ENCODE measurements around the gene HOGA1. TPM values are rescaled to one million over a fixed set of nuclear protein-coding genes. Genes with fewer than 3 reads are reported as not detected.
A peak's percentile ranks its signal among the peaks of the same experiment; 100 is the strongest.
"Not testable (repeated sequence)": the region's sequence is repeated elsewhere in the genome, so short reads cannot be mapped to it uniquely, and the experiment has no call there.

Gene HOGA1
- total RNA-seq, 1 experiment from 2014 or later = 4.4 TPM

DNA sequence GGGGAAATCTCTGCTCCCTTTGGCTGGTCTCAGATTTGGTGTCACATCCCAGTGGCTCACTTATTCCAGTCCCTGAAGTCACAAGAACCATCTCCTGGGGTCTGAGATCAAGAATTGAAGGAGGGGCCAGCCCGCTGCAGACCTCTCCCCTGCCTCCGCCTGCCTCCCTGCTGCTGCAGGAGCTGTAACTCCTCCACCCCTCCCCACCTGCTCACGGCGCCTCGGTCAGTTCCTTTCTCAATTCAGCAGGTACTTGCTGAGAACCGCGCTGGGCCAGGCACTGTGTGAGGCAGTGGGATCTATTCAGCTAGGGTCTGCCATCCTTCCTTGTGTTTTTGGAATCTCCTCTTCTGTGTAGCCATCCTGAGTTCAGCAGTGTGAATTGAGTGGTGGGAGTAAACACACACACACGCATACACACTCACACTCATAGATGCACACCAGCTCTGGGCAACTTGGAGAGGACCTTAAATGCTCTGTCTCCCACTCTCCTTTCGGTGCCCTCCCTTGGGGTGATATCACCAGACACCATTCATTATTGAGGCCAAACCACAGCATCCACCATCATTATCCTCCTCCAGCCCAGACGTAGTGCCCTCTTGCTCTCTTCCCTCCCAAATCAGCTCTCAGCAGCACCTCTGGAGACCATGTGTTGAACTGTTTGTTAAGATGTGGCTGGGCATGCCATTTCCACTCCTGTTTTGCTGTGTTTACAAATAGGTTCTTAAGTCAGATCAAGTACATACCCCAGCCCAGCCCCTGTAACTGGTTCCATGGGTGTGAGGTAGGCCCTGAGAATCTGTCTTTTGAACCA, 33.6 kb upstream of the HOGA1 start:
- no peak overlapping the region for H3K4me2 ChIP-seq
- intact Hi-C loops (cut with micrococcal nuclease; ENCODE audit: unreplicated experiment) = loop anchor here (10.0 kb wide), 1 partner anchor 64 kb away; no protein-coding TSS in a partner anchor
- no peak overlapping the region for H2AFZ ChIP-seq
- no peaks in the 10 kb centered on the region for H3K27me3 ChIP-seq (ENCODE audit: insufficient read depth, low read depth)
- H3K9me2 ChIP-seq (ENCODE audit: insufficient read depth) = no peaks in the 10 kb centered on the region
- H3K4me3 ChIP-seq = no peak overlapping the region
- no peak for TF ChIP-seq EZH2 (IDR thresholded peaks at IDR 0.05; ENCODE audit: low read depth)
- TF ChIP-seq, protein P1, sequence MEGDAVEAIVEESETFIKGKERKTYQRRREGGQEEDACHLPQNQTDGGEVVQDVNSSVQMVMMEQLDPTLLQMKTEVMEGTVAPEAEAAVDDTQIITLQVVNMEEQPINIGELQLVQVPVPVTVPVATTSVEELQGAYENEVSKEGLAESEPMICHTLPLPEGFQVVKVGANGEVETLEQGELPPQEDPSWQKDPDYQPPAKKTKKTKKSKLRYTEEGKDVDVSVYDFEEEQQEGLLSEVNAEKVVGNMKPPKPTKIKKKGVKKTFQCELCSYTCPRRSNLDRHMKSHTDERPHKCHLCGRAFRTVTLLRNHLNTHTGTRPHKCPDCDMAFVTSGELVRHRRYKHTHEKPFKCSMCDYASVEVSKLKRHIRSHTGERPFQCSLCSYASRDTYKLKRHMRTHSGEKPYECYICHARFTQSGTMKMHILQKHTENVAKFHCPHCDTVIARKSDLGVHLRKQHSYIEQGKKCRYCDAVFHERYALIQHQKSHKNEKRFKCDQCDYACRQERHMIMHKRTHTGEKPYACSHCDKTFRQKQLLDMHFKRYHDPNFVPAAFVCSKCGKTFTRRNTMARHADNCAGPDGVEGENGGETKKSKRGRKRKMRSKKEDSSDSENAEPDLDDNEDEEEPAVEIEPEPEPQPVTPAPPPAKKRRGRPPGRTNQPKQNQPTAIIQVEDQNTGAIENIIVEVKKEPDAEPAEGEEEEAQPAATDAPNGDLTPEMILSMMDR (conservative IDR thresholded peaks at IDR 0.05) = no peak
- no peaks in the 10 kb centered on the region for H3K36me3 ChIP-seq (ENCODE audit: low read depth)
- H3F3A ChIP-seq (ENCODE audit: insufficient read depth, low read depth) = no peaks in the 10 kb centered on the region
- ChIA-PET POLR2A (ENCODE audit: unreplicated experiment) (no interaction called here), CTCF (interaction anchor here (0.9 kb wide), 1 partner anchor 58 kb away, joined by 3 read pairs; no protein-coding TSS in a partner anchor)
- DNase-seq = no peak
- no peaks in the 10 kb centered on the region; the same call in 1 of the 2 replicates for H3K4me1 ChIP-seq (replicated peaks; ENCODE audit: insufficient read depth)
- BruUV-seq (replicated peaks) = no TSS peak
- H3K79me2 ChIP-seq (ENCODE audit: low read depth) = no peaks in the 10 kb centered on the region
- H3K9me3 ChIP-seq (ENCODE audit: insufficient read depth, low read depth) = no peaks in the 10 kb centered on the region
- no peaks in the 10 kb centered on the region for H4K20me1 ChIP-seq (ENCODE audit: insufficient read depth)
- no peak overlapping the region for H3K27ac ChIP-seq

DNA sequence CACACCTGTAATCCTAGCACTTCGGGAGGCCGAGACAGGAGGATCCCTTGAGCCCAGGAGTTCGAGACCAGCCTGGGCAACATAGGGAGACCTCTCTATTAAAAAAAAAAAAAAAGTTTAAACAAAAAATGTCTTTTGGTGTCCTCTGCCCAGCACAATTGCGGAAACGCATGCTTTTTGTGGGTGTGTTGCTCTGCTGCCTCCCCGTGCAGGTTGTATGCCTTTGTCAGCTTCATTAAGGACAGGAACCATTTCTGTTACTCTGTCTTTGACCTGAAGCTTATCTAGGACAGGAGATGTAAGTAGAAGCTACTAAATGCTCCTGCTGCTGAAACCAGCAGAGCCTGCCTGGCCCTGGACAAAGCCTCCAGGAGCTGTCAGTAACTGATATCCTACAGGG, 32.9 kb upstream of the HOGA1 start:
- no peaks in the 10 kb centered on the region for H3K79me2 ChIP-seq (ENCODE audit: low read depth)
- H3K9me3 ChIP-seq (ENCODE audit: insufficient read depth, low read depth) = no peaks in the 10 kb centered on the region
- CTCF ChIA-PET = no interaction called here
- H3K9me2 ChIP-seq (ENCODE audit: insufficient read depth) = no peaks in the 10 kb centered on the region
- DNase-seq = no peak
- POLR2A ChIA-PET (ENCODE audit: unreplicated experiment) = no interaction called here
- BruUV-seq (replicated peaks) = no TSS peak
- H3K4me1 ChIP-seq (replicated peaks; ENCODE audit: insufficient read depth) = no peaks in the 10 kb centered on the region
- no peaks in the 10 kb centered on the region for H3K27me3 ChIP-seq (ENCODE audit: insufficient read depth, low read depth)
- no peak overlapping the region for H2AFZ ChIP-seq
- intact Hi-C loops (cut with micrococcal nuclease; ENCODE audit: unreplicated experiment) = loop anchor here (10.0 kb wide), 1 partner anchor 64 kb away; no protein-coding TSS in a partner anchor
- no peak for TF ChIP-seq EZH2 (IDR thresholded peaks at IDR 0.05; ENCODE audit: low read depth)
- TF ChIP-seq, protein P1 (conservative IDR thresholded peaks at IDR 0.05) = no peak
- no peak overlapping the region for H3K4me2 ChIP-seq
- H3K4me3 ChIP-seq = no peak overlapping the region
- no peaks in the 10 kb centered on the region for H3F3A ChIP-seq (ENCODE audit: insufficient read depth, low read depth)
- H3K36me3 ChIP-seq (ENCODE audit: low read depth) = no peaks in the 10 kb centered on the region
- no peak overlapping the region for H3K27ac ChIP-seq
- no peaks in the 10 kb centered on the region for H4K20me1 ChIP-seq (ENCODE audit: insufficient read depth)

DNA sequence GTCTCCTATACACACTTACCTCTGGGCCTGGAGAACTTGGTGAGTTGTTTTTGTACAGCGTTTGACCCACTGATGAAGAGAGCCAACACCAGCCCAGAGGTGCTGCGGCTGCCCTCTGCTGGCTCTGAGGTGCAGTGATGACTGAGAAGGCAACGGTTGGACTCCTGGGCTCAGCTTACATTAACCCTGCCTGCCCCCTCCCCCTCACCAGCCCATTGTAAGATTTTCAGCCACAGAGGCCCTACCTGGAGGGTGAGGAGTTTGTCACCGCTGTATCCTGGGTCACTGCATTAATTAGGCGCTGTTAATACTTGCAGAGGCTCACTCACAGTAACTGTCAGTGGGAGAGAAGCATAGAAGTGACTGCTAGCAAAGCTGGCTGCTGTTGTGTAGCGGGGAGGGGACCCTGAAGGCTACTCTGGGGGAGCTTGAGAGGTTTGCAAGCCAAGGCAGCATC, 30.6 kb upstream of the HOGA1 start:
- H3K27ac ChIP-seq = no peak overlapping the region
- no peaks in the 10 kb centered on the region for H3F3A ChIP-seq (ENCODE audit: insufficient read depth, low read depth)
- BruUV-seq (replicated peaks) = no TSS peak
- H4K20me1 ChIP-seq (ENCODE audit: insufficient read depth) = no peaks in the 10 kb centered on the region
- no peaks in the 10 kb centered on the region for H3K27me3 ChIP-seq (ENCODE audit: insufficient read depth, low read depth)
- no peak overlapping the region for H3K4me3 ChIP-seq
- no peaks in the 10 kb centered on the region for H3K9me3 ChIP-seq (ENCODE audit: insufficient read depth, low read depth)
- intact Hi-C loops (cut with micrococcal nuclease; ENCODE audit: unreplicated experiment) = loop anchor here (1.0 to 10.0 kb wide), 2 partner anchors 61 to 90 kb away; no protein-coding TSS in a partner anchor
- TF ChIP-seq, protein P1 (conservative IDR thresholded peaks at IDR 0.05) = peak; percentile 61
- no peak for TF ChIP-seq EZH2 (IDR thresholded peaks at IDR 0.05; ENCODE audit: low read depth)
- H3K79me2 ChIP-seq (ENCODE audit: low read depth) = no peaks in the 10 kb centered on the region
- no peaks in the 10 kb centered on the region for H3K36me3 ChIP-seq (ENCODE audit: low read depth)
- CTCF ChIA-PET = interaction anchor here (0.7 to 1.3 kb wide), 3 partner anchors 11 to 43 kb away, joined by 3 read pairs; no protein-coding TSS in a partner anchor
- no peaks in the 10 kb centered on the region for H3K9me2 ChIP-seq (ENCODE audit: insufficient read depth)
- H2AFZ ChIP-seq = no peak overlapping the region
- H3K4me1 ChIP-seq (replicated peaks; ENCODE audit: insufficient read depth) = no peaks in the 10 kb centered on the region
- DNase-seq = peak in 1 of 2 experiments; percentile 42
- POLR2A ChIA-PET (ENCODE audit: unreplicated experiment) = interaction anchor here (0.6 kb wide), 1 partner anchor 21 kb away, joined by 5 read pairs; no protein-coding TSS in a partner anchor
- no peak overlapping the region for H3K4me2 ChIP-seq

DNA sequence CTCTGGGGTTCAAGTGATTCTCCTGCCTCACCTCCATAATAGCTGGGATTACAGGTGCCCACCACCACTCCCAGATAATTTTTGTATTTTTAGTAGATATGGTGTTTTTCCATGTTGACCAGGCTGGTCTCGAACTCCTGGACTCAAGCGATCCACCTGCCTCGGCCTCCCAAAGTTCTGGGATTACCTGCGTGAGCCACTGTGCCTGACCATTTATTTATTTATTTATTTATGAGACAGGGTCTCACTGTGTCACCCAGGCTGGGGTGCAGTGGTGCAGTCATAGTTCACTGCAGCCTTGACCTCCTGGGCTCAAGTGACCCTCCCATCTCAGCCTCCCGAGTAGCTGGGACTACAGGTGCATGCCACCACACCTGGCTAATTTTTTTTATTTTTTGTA, 29.9 kb upstream of the HOGA1 start:
- DNase-seq; H3K36me3 ChIP-seq (ENCODE audit: low read depth); H3K27me3 ChIP-seq (ENCODE audit: insufficient read depth, low read depth); H3K4me1 ChIP-seq (replicated peaks; ENCODE audit: insufficient read depth); H3K4me3 ChIP-seq; H3K9me2 ChIP-seq (ENCODE audit: insufficient read depth); H3K27ac ChIP-seq; H2AFZ ChIP-seq; H4K20me1 ChIP-seq (ENCODE audit: insufficient read depth); H3F3A ChIP-seq (ENCODE audit: insufficient read depth, low read depth); BruUV-seq (replicated peaks); POLR2A ChIA-PET (ENCODE audit: unreplicated experiment); H3K79me2 ChIP-seq (ENCODE audit: low read depth); H3K9me3 ChIP-seq (ENCODE audit: insufficient read depth, low read depth); H3K4me2 ChIP-seq: not testable (repeated sequence)
- intact Hi-C loops (cut with micrococcal nuclease; ENCODE audit: unreplicated experiment) = loop anchor here (10.0 kb wide), 1 partner anchor 60 kb away; no protein-coding TSS in a partner anchor
- CTCF ChIA-PET = interaction anchor here (0.6 to 1.3 kb wide), 4 partner anchors 11 to 84 kb away, joined by 3 to 5 read pairs (median 3); no protein-coding TSS in a partner anchor

DNA sequence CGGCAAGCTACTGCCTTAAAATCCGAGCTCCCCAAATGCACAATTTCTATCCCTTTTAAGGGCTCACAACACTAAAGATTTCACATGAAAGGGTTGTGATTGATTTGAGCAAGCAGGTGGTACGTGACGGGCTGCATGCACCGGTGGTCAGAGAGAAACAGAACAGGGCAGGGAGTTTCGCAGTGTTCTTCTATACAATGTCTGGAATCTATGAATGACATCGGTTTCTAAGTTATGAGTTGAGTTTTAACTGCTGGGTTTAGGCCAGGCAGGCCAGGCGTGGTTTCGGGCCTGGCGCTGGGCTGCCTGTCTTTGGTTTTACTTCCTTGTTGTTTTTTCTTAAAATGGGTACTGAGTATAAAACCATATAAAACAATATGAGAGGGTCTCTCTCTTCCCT, 28.6 kb upstream of the HOGA1 start:
- CTCF ChIA-PET; H3K4me2 ChIP-seq; H3K36me3 ChIP-seq (ENCODE audit: low read depth); H3K79me2 ChIP-seq (ENCODE audit: low read depth); DNase-seq; POLR2A ChIA-PET (ENCODE audit: unreplicated experiment); H4K20me1 ChIP-seq (ENCODE audit: insufficient read depth); H3K27me3 ChIP-seq (ENCODE audit: insufficient read depth, low read depth); BruUV-seq (replicated peaks); H3K4me3 ChIP-seq; H3K9me3 ChIP-seq (ENCODE audit: insufficient read depth, low read depth); H2AFZ ChIP-seq; H3K27ac ChIP-seq; H3F3A ChIP-seq (ENCODE audit: insufficient read depth, low read depth); H3K9me2 ChIP-seq (ENCODE audit: insufficient read depth); H3K4me1 ChIP-seq (replicated peaks; ENCODE audit: insufficient read depth): not testable (repeated sequence)
- intact Hi-C loops (cut with micrococcal nuclease; ENCODE audit: unreplicated experiment) = loop anchor here (10.0 kb wide), 1 partner anchor 59 kb away; no protein-coding TSS in a partner anchor

All from PC-9 (cell line).